Trophoblast cell (in vitro differentiated cells and primary cell): ENCODE results near the gene ZNF212.
"Not testable (repeated sequence)": the region's sequence is repeated elsewhere in the genome, so short reads cannot be mapped to it uniquely, and the experiment has no call there.

Experiments
- DNase-seq, 2 donors: peaks; one replicate each; pipeline ENCODE4 v3.0.0-alpha.2; 2016
- H2AFZ ChIP-seq: 2 replicates; pipeline ENCODE4 v1.6.1; 2013; ENCODE audit warnings: low read length, moderate library complexity, mild to moderate bottlenecking; ENCODE audit not compliant: insufficient read depth, poor library complexity
- H2AK5ac ChIP-seq: 2 replicates; pipeline ENCODE4 v1.6.1; 2013; ENCODE audit warnings: mild to moderate bottlenecking, low read length
- H2BK120ac ChIP-seq: 2 replicates; pipeline ENCODE4 v1.6.1; 2013; ENCODE audit warnings: low read length, mild to moderate bottlenecking, moderate library complexity; ENCODE audit not compliant: insufficient read depth, poor library complexity
- H2BK12ac ChIP-seq: 2 replicates; pipeline ENCODE4 v1.6.1; 2013; ENCODE audit warnings: mild to moderate bottlenecking, low read length, moderate library complexity
- H2BK5ac ChIP-seq: 2 replicates; pipeline ENCODE4 v1.6.1; 2013; ENCODE audit warnings: low read length, low read depth, moderate library complexity, mild to moderate bottlenecking; ENCODE audit not compliant: poor library complexity
- H3K14ac ChIP-seq: 2 replicates; pipeline ENCODE4 v1.6.1; 2013; ENCODE audit warnings: mild to moderate bottlenecking, low read length
- H3K18ac ChIP-seq: 2 replicates; pipeline ENCODE4 v1.6.1; 2013; ENCODE audit warnings: mild to moderate bottlenecking, low read length
- H3K23ac ChIP-seq: 2 replicates; pipeline ENCODE4 v1.6.1; 2013; ENCODE audit warnings: low read length
- H3K27ac ChIP-seq: 2 replicates; pipeline ENCODE4 v1.5.1; 2013; ENCODE audit warnings: low read depth, mild to moderate bottlenecking, inconsistent platforms, low read length, moderate library complexity
- H3K27me3 ChIP-seq: 2 replicates; pipeline ENCODE4 v1.6.1; 2013; ENCODE audit warnings: inconsistent platforms, mild to moderate bottlenecking, low read length, moderate library complexity; ENCODE audit not compliant: insufficient read depth
- H3K36me3 ChIP-seq, 2 experiments: 1 replicate in 1 of 2; 2 replicates in 1 of 2; pipeline ENCODE4 v1.6.1; 2013; ENCODE audit warnings: low read length in 2 of 2, mild to moderate bottlenecking in 2 of 2, moderate library complexity in 1 of 2; ENCODE audit not compliant: insufficient read depth in 2 of 2, control insufficient read depth in 1 of 2
- H3K4ac ChIP-seq: 2 replicates; pipeline ENCODE4 v1.6.1; 2013; ENCODE audit warnings: low read depth, mild to moderate bottlenecking, low read length, moderate library complexity
- H3K4me1 ChIP-seq, 2 experiments: 1 replicate in 1 of 2; 2 replicates in 1 of 2; pipeline ENCODE4 v1.6.1; 2013; ENCODE audit warnings: low read length in 2 of 2, mild to moderate bottlenecking in 2 of 2, moderate library complexity in 1 of 2; ENCODE audit not compliant: insufficient read depth in 2 of 2, control insufficient read depth in 1 of 2
- H3K4me2 ChIP-seq: 2 replicates; pipeline ENCODE4 v1.6.1; 2013; ENCODE audit warnings: inconsistent platforms, mild to moderate bottlenecking, low read length, moderate library complexity
- H3K4me3 ChIP-seq: 2 replicates; pipeline ENCODE4 v1.5.1; 2013; ENCODE audit warnings: mild to moderate bottlenecking, low read depth, low read length, inconsistent platforms
- H3K79me1 ChIP-seq: one replicate; pipeline ENCODE4 v1.6.1; 2013; ENCODE audit warnings: low read length
- H3K79me2 ChIP-seq: 2 replicates; pipeline ENCODE4 v1.6.1; 2013; ENCODE audit warnings: low read length, mild to moderate bottlenecking; ENCODE audit not compliant: control insufficient read depth, insufficient read depth, poor library complexity
- H3K9ac ChIP-seq: 2 replicates; pipeline ENCODE4 v1.6.1; 2013; ENCODE audit warnings: mild to moderate bottlenecking, low read length
- H3K9me3 ChIP-seq: 2 replicates; pipeline ENCODE4 v1.6.1; 2013; ENCODE audit warnings: low read depth, mild to moderate bottlenecking, control low read depth, inconsistent platforms, low read length; ENCODE audit not compliant: insufficient read depth
- H4K12ac ChIP-seq: 2 replicates; pipeline ENCODE4 v1.6.1; 2013; ENCODE audit warnings: low read depth, mild to moderate bottlenecking, low read length, moderate library complexity
- H4K8ac ChIP-seq: 2 replicates; pipeline ENCODE4 v1.6.1; 2013; ENCODE audit warnings: low read depth, mild to moderate bottlenecking, low read length, moderate library complexity
- H4K91ac ChIP-seq: one replicate; pipeline ENCODE4 v1.6.1; 2013; ENCODE audit warnings: low read depth, mild to moderate bottlenecking, low read length, moderate library complexity
- WGBS: extraction: QIAGEN DNeasy Blood & Tissue Kit; methylation state at CpG from one replicate; pipeline ENCODE4 v1.1.7; 2013; ENCODE audit warnings: missing lambda C conversion rate; ENCODE audit not compliant: insufficient read length, insufficient coverage; ENCODE audit errors: extremely low coverage; 5-methylcytosine and 5-hydroxymethylcytosine counted together

Gene ZNF212

GRCh38 chr7:149248777-149249176 is 9.3 kb downstream of the ZNF212 start:
- H3K4me3 ChIP-seq, result no peak overlapping the region
- H3K79me1 ChIP-seq, result no peaks in the 10 kb centered on the region
- no peak overlapping the region for H3K4me2 ChIP-seq
- no peaks in the 10 kb centered on the region for H3K27me3 ChIP-seq
- no peak for DNase-seq
- peaks cover 23% of the 10 kb centered on the region in 2 experiments for H3K36me3 ChIP-seq
- H3K23ac ChIP-seq, result no peak overlapping the region
- no peaks in the 10 kb centered on the region for H3K9me3 ChIP-seq
- H2BK120ac ChIP-seq, result no peak overlapping the region
- no CpG with 5 or more reads among the region's 3 CpGs for WGBS
- H2BK12ac ChIP-seq, result no peak overlapping the region
- H2BK5ac ChIP-seq, result no peak overlapping the region
- peaks cover 3% of the 10 kb centered on the region for H3K79me2 ChIP-seq
- H2AFZ ChIP-seq, result no peak overlapping the region
- peaks cover 0 to 1% of the 10 kb centered on the region in 2 experiments for H3K4me1 ChIP-seq
- H3K9ac ChIP-seq, result no peak overlapping the region
- no peak overlapping the region for H3K14ac ChIP-seq
- no peak overlapping the region for H4K8ac ChIP-seq
- no peak overlapping the region for H4K91ac ChIP-seq
- no peak overlapping the region for H3K4ac ChIP-seq
- no peak overlapping the region for H2AK5ac ChIP-seq
- no peak overlapping the region for H3K27ac ChIP-seq
- no peak overlapping the region for H4K12ac ChIP-seq
- no peak overlapping the region for H3K18ac ChIP-seq

- H3K18ac ChIP-seq, H2AFZ ChIP-seq, H3K4me2 ChIP-seq, H4K12ac ChIP-seq, H3K27me3 ChIP-seq, H3K9ac ChIP-seq, H3K4me3 ChIP-seq, H3K4me1 ChIP-seq, H2BK5ac ChIP-seq, H3K23ac ChIP-seq, H3K4ac ChIP-seq, H3K79me2 ChIP-seq, H4K8ac ChIP-seq, H3K27ac ChIP-seq, H3K79me1 ChIP-seq, H3K9me3 ChIP-seq, H2BK12ac ChIP-seq, H2AK5ac ChIP-seq, H4K91ac ChIP-seq, DNase-seq, H3K14ac ChIP-seq, H2BK120ac ChIP-seq: not testable (repeated sequence)
- no CpG with 5 or more reads among the region's 18 CpGs for WGBS
- peaks cover 35% of the 10 kb centered on the region in 2 experiments for H3K36me3 ChIP-seq
These were observed 10.7 kb downstream of the ZNF212 start for GRCh38 chr7:149250151-149250550.

DNA sequence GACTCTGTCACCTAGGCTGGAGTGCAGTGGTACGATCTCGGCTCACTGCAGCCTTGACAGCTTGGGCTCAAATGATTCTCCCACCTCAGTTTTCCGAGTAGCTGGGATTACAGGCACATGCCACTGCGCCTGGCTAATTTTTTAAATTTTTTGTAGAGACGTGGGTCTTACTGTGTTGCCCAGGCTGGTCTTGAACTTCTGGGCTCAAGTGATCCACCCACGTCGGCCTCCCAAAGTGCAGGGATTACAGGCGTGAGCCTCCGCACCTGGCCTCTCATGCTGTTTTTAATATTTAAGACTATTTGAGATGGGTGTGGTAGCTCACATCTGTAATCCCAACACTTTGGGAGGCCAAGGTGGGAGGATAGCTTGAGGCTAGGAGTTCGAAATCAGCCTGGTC is 12.1 kb downstream of the ZNF212 start:
- not testable (repeated sequence) for H3K27me3 ChIP-seq, H2BK120ac ChIP-seq, H4K12ac ChIP-seq, H3K4me3 ChIP-seq, H3K18ac ChIP-seq, H4K91ac ChIP-seq, H2BK5ac ChIP-seq, H3K79me2 ChIP-seq, H3K9ac ChIP-seq, H3K4me1 ChIP-seq, H2AK5ac ChIP-seq, H3K14ac ChIP-seq, H3K23ac ChIP-seq, H3K4ac ChIP-seq, H2BK12ac ChIP-seq, H3K27ac ChIP-seq, H3K9me3 ChIP-seq, DNase-seq, H4K8ac ChIP-seq, H2AFZ ChIP-seq, H3K4me2 ChIP-seq, H3K79me1 ChIP-seq
- peaks cover 36 to 45% of the 10 kb centered on the region in 2 experiments for H3K36me3 ChIP-seq
- WGBS, result no CpG with 5 or more reads among the region's 10 CpGs

- H2BK120ac ChIP-seq, result no peak overlapping the region
These were observed 12.9 kb downstream of the ZNF212 start for GRCh38 chr7:149252378-149252777.

More at GRCh38 chr7:149252378-149252777, 12.9 kb downstream of the ZNF212 start:
- Histone ChIP-seq H3K4me1 (peaks cover 0 to 3% of the 10 kb centered on the region in 2 experiments), H3K9me3 (no peaks in the 10 kb centered on the region), H4K8ac (no peak overlapping the region), H3K4ac (no peak overlapping the region), H2AFZ (no peak overlapping the region), H3K9ac (peak overlapping the region; percentile 11), H3K36me3 (peaks cover 36 to 45% of the 10 kb centered on the region in 2 experiments), H3K27ac (no peak overlapping the region), H3K4me3 (no peak overlapping the region), H2AK5ac (no peak overlapping the region), H3K18ac (no peak overlapping the region), H3K14ac (no peak overlapping the region), H4K91ac (no peak overlapping the region), H2BK12ac (no peak overlapping the region), H3K4me2 (no peak overlapping the region), H3K23ac (no peak overlapping the region), H4K12ac (no peak overlapping the region), H2BK5ac (no peak overlapping the region), H3K27me3 (no peaks in the 10 kb centered on the region), H3K79me1 (no peaks in the 10 kb centered on the region), H3K79me2 (peaks cover 3% of the 10 kb centered on the region)
- DNase-seq, result no peak
- WGBS, result no CpG with 5 or more reads among the region's 2 CpGs
